Measurements from ENCODE around the gene FAM131B.

The FAM131B gene

GRCh38 chr7:143320620-143321019 is 41.9 kb downstream of the FAM131B start:
- no peak for DNase-seq

DNA sequence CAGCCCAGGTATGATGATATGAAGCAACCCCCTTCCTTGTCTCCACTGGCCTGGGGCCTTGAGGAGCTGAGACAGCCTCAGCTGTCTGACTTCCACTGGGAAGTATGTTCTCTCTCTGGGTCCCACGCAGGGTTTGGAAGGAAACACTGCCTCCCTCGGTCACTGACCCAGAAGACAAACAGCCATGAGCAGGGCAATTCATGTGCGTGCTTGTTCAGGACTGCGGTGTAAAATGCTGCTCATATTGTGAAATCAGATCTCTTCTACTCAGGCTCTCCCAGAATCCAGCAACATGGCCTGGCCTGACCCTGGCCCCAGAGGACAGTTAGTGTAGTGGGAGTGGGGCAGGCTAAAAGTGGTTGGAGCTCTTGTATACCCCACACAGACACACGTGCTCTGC is 43.9 kb downstream of the FAM131B start:
- DNase-seq, result no peak

DNA sequence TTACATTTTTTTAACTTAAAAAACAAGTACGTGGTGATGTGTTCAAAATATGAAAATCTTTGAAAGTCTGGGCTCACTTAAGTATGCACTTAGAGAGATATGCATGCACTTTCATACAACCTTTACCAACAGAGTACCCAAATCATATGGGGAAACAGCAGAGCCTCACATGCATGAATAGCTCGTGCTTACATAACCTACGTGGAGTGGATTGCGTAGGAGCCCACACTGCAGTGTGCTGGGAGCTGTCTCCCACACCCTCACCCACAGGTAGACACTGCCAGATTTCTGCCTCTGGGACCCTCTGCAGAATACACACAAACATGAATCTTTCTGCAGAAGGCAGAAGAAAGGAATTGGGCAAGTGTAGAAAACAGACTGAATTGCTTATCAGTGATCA is 46.0 kb downstream of the FAM131B start:
- no peak for DNase-seq

- no peak for DNase-seq
Measured at GRCh38 chr7:143315776-143316175, 46.7 kb downstream of the FAM131B start, which contains the start of gene CLCN1. Gene CLCN1, plus strand, starts transcription at chr7:143316111. Its CDS starts 102 bp downstream, at chr7:143316213.

- no peak for DNase-seq
Measured at GRCh38 chr7:143314127-143314526, 48.4 kb downstream of the FAM131B start.

GRCh38 chr7:143308632-143309031 is 53.9 kb downstream of the FAM131B start:
- no peak for DNase-seq

GRCh38 chr7:143305423-143306070 is 57.0 kb downstream of the FAM131B start:
- peak; percentile 40 for DNase-seq

GRCh38 chr7:143304938-143305337 is 57.6 kb downstream of the FAM131B start:
- no peak for DNase-seq

GRCh38 chr7:143303733-143304132 is 58.8 kb downstream of the FAM131B start:
- no peak for DNase-seq
